HepG2 (cell line): ENCODE results near the gene UQCRC2. TPM values are rescaled to one million over a fixed set of nuclear protein-coding genes. Genes with fewer than 3 reads are reported as not detected.
A peak's percentile ranks its signal among the peaks of the same experiment; 100 is the strongest.

Experiments used
- ATAC-seq: fragments of 200-7000 bp; cut with Tn5 transposase; 3 replicates; pipeline ENCODE4 v1.9.1; 2020; ENCODE audit warnings: mild to moderate bottlenecking, moderate library complexity
- BruUV-seq: library from RNA; stranded (reverse); fragments of 400-500 nt; replicated peaks from 2 replicates; lab custom pipeline; 2021; lab: Mats Ljungman, UMichigan
- CTCF ChIA-PET: fragments of 300-600 bp; formaldehyde crosslinking; extraction: SDS; loops from one replicate; lab custom pipeline; 2021; ENCODE audit warnings: low total read pairs, inconsistent platforms, low intra/inter-chr PET ratio; lab: Yijun Ruan, JAX
- POLR2A ChIA-PET: fragments of 350-600 bp; sonication (Branson Sonifier 250); formaldehyde crosslinking; loops from one replicate; lab custom pipeline; 2020; ENCODE audit warnings: antibody characterized with exemption, inconsistent platforms; lab: Yijun Ruan, JAX
- DNase-seq: peaks from one replicate; pipeline ENCODE4 v3.0.0-alpha.2; 2015; ENCODE audit warnings: low spot score
- FAIRE-seq: peaks from 3 replicates; lab custom pipeline; 2011; peaks lifted over from hg19 to GRCh38; lab: Jason Lieb, UNC
- H2AFZ ChIP-seq: one replicate; pipeline ENCODE4 v1.6.1; 2011; ENCODE audit warnings: low read length, inconsistent platforms
- H3K27ac ChIP-seq: fragments of 300-600 bp; 3 replicates; pipeline ENCODE4 v1.8.0; 2011; ENCODE audit warnings: mixed run types, mild to moderate bottlenecking, mixed read lengths, low read length, inconsistent platforms; ENCODE audit not compliant: insufficient read depth; ENCODE audit errors: extremely low read length
- H3K27me3 ChIP-seq, 2 experiments: fragments of 200-600 bp in 1 of 2; 2 replicates in 1 of 2; 3 replicates in 1 of 2; pipeline versions ENCODE4 v1.6.0 to v1.8.0; 2011; ENCODE audit warnings: low read length in 2 of 2, mild to moderate bottlenecking in 2 of 2, moderate library complexity in 2 of 2, inconsistent platforms in 1 of 2; ENCODE audit not compliant: insufficient read depth in 2 of 2, control insufficient read depth in 1 of 2
- H3K36me3 ChIP-seq, 2 experiments: fragments of 200-600 bp in 1 of 2; replicated peaks in 1 of 2; 2 replicates in 1 of 2; 3 replicates in 1 of 2; pipeline versions ENCODE4 v1.5.1 to v1.8.0; 2011; ENCODE audit warnings: low read length in 2 of 2, inconsistent platforms in 1 of 2; ENCODE audit not compliant: insufficient read depth in 2 of 2, control insufficient read depth in 1 of 2
- H3K4me1 ChIP-seq: 2 replicates; pipeline ENCODE4 v1.5.1; 2012; ENCODE audit warnings: low read length, inconsistent platforms; ENCODE audit not compliant: insufficient read depth
- H3K4me2 ChIP-seq: 2 replicates; pipeline ENCODE4 v1.6.0; 2011; ENCODE audit warnings: low read depth, low read length, inconsistent platforms
- H3K4me3 ChIP-seq, 3 experiments: fragments of 200-600 bp in 1 of 3; sonication (generic), shearing (Covaris generic) in 1 of 3; replicated peaks in 1 of 3; 2 replicates each; pipeline ENCODE4 v1.5.1; 2011 to 2016; ENCODE audit warnings: low read length in 3 of 3, inconsistent platforms in 2 of 3, low read depth in 2 of 3, mild to moderate bottlenecking in 2 of 3, control low read depth in 1 of 3, mixed read lengths in 1 of 3; ENCODE audit not compliant: insufficient read depth in 1 of 3
- H3K79me2 ChIP-seq: one replicate; pipeline ENCODE4 v1.6.1; 2011; ENCODE audit warnings: low read length, inconsistent platforms; ENCODE audit not compliant: insufficient read depth
- H3K9ac ChIP-seq: 2 replicates; pipeline ENCODE4 v1.6.0; 2011; ENCODE audit warnings: mild to moderate bottlenecking, low read depth, low read length, inconsistent platforms; ENCODE audit not compliant: insufficient read depth
- H3K9me3 ChIP-seq: 2 replicates; pipeline ENCODE4 v1.5.1; 2012; ENCODE audit warnings: mild to moderate bottlenecking, low read length
- H4K20me1 ChIP-seq: 2 replicates; pipeline ENCODE4 v1.6.0; 2011; ENCODE audit warnings: inconsistent platforms, mild to moderate bottlenecking, low read length, moderate library complexity; ENCODE audit not compliant: insufficient read depth
- ATF7 ChIP-seq, 2 experiments: fragments of 450-650 bp in 1 of 2; sonication (generic) in 1 of 2; formaldehyde crosslinking in 1 of 2; IDR thresholded peaks; 2 replicates each; pipeline versions ENCODE4 v1.4.0 to v1.6.1; 2016 to 2020; ENCODE audit warnings: antibody characterized with exemption in 1 of 2, mild to moderate bottlenecking in 1 of 2, missing genetic modification reagents in 1 of 2
- GTF2F1 ChIP-seq: fragments of 150-350 bp; IDR thresholded peaks from 2 replicates; pipeline ENCODE4 v1.6.1; 2014; ENCODE audit warnings: low read length
- MAF1 ChIP-seq: sonication (generic); formaldehyde crosslinking; IDR thresholded peaks from 2 replicates; pipeline ENCODE4 v1.5.0; 2020; ENCODE audit warnings: missing genetic modification reagents, borderline replicate concordance
- MXI1 ChIP-seq: IDR thresholded peaks from 3 replicates; pipeline ENCODE4 v1.6.1; 2012; ENCODE audit warnings: low read depth, low read length, inconsistent platforms, borderline replicate concordance
- POLR2AphosphoS5 ChIP-seq: IDR thresholded peaks from 2 replicates; pipeline ENCODE4 v1.6.1; 2012; ENCODE audit warnings: low read depth, low read length
- TAF1 ChIP-seq: sonication (generic); formaldehyde crosslinking; IDR thresholded peaks from 2 replicates; pipeline ENCODE4 v1.4.0; 2020; ENCODE audit warnings: missing genetic modification reagents
- ZNF318 ChIP-seq: sonication (generic); formaldehyde crosslinking; IDR thresholded peaks from 2 replicates; pipeline ENCODE4 v1.4.0; 2020; ENCODE audit warnings: mild to moderate bottlenecking, missing genetic modification reagents
- ZNF441 ChIP-seq: sonication (generic); formaldehyde crosslinking; IDR thresholded peaks from 2 replicates; pipeline ENCODE4 v1.7.0; 2021; ENCODE audit warnings: missing genetic modification reagents, borderline replicate concordance
- ZNF589 ChIP-seq: sonication (generic); formaldehyde crosslinking; conservative IDR thresholded peaks from 2 replicates; pipeline ENCODE4 v1.8.0; 2022; ENCODE audit warnings: mild to moderate bottlenecking, moderate library complexity, missing genetic modification reagents
- WGBS: methylation state at CpG from one replicate; pipeline ENCODE4 v1.1.6; 2017; ENCODE audit warnings: low lambda C conversion rate; 5-methylcytosine and 5-hydroxymethylcytosine counted together
- in situ Hi-C: cut with HindIII; loops from 2 replicates; pipeline ENCODE4 v1.10.0; 2017; ENCODE audit warnings: low pct_unique_long_range_greater_than_20kb; ENCODE audit not compliant: extremely low pct_ligation_motif_present
- intact Hi-C: fragments of 100-400 bp; cut with micrococcal nuclease; formaldehyde crosslinking; loops from one replicate; pipeline ENCODE4 v1.10.0; 2022; ENCODE audit not compliant: unreplicated experiment
- polyA plus RNA-seq, 8 experiments: library from polyadenylated mRNA; depleted of rRNA in 3 of 8; stranded (reverse) in 7 of 8; unstranded in 1 of 8; fragments of >200 nt; fragmentation: Illumina TruSeq in 4 of 8; extraction: Trizol in 4 of 8; gene quantifications; 2 replicates each; pipeline versions ENCODE4 v1.2.1 to v1.2.3, GENCODE V29; 2011 to 2016; ENCODE audit warnings: low read depth in 4 of 8, missing spikeins in 1 of 8, mixed read lengths in 1 of 8; ENCODE audit not compliant: insufficient read depth in 1 of 8
- total RNA-seq, 5 experiments: library from RNA; depleted of rRNA; stranded (reverse); fragments of >200 nt; fragmentation: Illumina TruSeq; extraction: Trizol; gene quantifications; 2 replicates each; pipeline ENCODE4 v1.2.3, GENCODE V29; 2016; ENCODE audit warnings: low read depth in 1 of 5
- TF ChIP-seq, protein P1 (sequence below): sonication (generic); formaldehyde crosslinking; conservative IDR thresholded peaks from 2 replicates; pipeline ENCODE4 v1.8.0; 2022; ENCODE audit warnings: missing genetic modification reagents

The UQCRC2 gene
- total and polyA plus RNA-seq, 2 of the 13 experiments (the other 11 are each of a cell fraction or from before 2014, with no cell fraction given): 442 to 536 TPM

GRCh38 chr16:21957714-21958346, 4.7 kb downstream of the UQCRC2 start:
- Histone ChIP-seq H2AFZ (no peak overlapping the region), H3K4me1 (peaks cover 23% of the 10 kb centered on the region), H3K9me3 (no peaks in the 10 kb centered on the region), H3K27ac (no peak overlapping the region), H3K9ac (no peak overlapping the region), H3K4me3 (no peak overlapping the region), H3K27me3 (peaks cover 0 to 4% of the 10 kb centered on the region in 2 experiments; a peak in 1 of 5 replicates), H4K20me1 (peaks cover 11% of the 10 kb centered on the region), H3K4me2 (no peak overlapping the region), H3K36me3 (peaks cover 33 to 68% of the 10 kb centered on the region in 2 experiments), H3K79me2 (peaks cover 42% of the 10 kb centered on the region)
- WGBS: 100% methylated on average over 1 of the region's 1 CpG
- in situ Hi-C loops: no loop called here
- no peak for ATAC-seq
- no TSS peak for BruUV-seq
- no peak for FAIRE-seq
- DNase-seq: no peak
- intact Hi-C loops: no loop called here
- CTCF ChIA-PET: no interaction called here
- POLR2A ChIA-PET: no interaction called here
- TF ChIP-seq ZNF441 (CRISPR knock-in tag): no peak
- TF ChIP-seq MAF1 (CRISPR knock-in tag): no peak
- TF ChIP-seq TAF1 (CRISPR knock-in tag): no peak
- TF ChIP-seq ZNF589 (CRISPR knock-in tag): no peak
- no peak for TF ChIP-seq MXI1
- peak; percentile 22; the same call in 1 of the 2 replicates for TF ChIP-seq POLR2AphosphoS5
- TF ChIP-seq, protein P1, sequence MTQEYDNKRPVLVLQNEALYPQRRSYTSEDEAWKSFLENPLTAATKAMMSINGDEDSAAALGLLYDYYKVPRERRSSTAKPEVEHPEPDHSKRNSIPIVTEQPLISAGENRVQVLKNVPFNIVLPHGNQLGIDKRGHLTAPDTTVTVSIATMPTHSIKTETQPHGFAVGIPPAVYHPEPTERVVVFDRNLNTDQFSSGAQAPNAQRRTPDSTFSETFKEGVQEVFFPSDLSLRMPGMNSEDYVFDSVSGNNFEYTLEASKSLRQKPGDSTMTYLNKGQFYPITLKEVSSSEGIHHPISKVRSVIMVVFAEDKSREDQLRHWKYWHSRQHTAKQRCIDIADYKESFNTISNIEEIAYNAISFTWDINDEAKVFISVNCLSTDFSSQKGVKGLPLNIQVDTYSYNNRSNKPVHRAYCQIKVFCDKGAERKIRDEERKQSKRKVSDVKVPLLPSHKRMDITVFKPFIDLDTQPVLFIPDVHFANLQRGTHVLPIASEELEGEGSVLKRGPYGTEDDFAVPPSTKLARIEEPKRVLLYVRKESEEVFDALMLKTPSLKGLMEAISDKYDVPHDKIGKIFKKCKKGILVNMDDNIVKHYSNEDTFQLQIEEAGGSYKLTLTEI (CRISPR knock-in tag): no peak
- TF ChIP-seq GTF2F1: no peak
- TF ChIP-seq ATF7 (IDR thresholded peaks at IDR 0.05): peak; percentile 87
- no peak for TF ChIP-seq ATF7 (CRISPR knock-in tag; IDR thresholded peaks at IDR 0.05)
- no peak for TF ChIP-seq ZNF318 (CRISPR knock-in tag)
